Measurements from ENCODE around the gene SERINC2.

- TF ChIP-seq L3MBTL2 (conservative IDR thresholded peaks at IDR 0.05) (no peak), ELF4 (IDR thresholded peaks at IDR 0.05) (no peak), BHLHE40 (IDR thresholded peaks at IDR 0.05; ENCODE audit: borderline replicate concordance) (no peak), FOXA1 (IDR thresholded peaks at IDR 0.05) (no peak), ZNF384 (IDR thresholded peaks at IDR 0.05) (no peak), CTBP1 (IDR thresholded peaks at IDR 0.05; ENCODE audit: borderline replicate concordance) (no peak), TARDBP (IDR thresholded peaks at IDR 0.05) (no peak), HDGF (IDR thresholded peaks at IDR 0.05; ENCODE audit: borderline replicate concordance) (no peak), FOXM1 (IDR thresholded peaks at IDR 0.05; ENCODE audit: borderline replicate concordance) (no peak), FOXK2 (IDR thresholded peaks at IDR 0.05) (no peak), SUZ12 (IDR thresholded peaks at IDR 0.05) (no peak), ARNT (IDR thresholded peaks at IDR 0.05) (no peak), SP1 (IDR thresholded peaks at IDR 0.05) (no peak), PKNOX1 (IDR thresholded peaks at IDR 0.05) (no peak)
Measured at GRCh38 chr1:31401241-31401640, 11.8 kb upstream of the SERINC2 start.
